Hepatocyte (in vitro differentiated cells): ENCODE data around the gene PELI3.

Source experiments
- CTCF ChIP-seq: fragments of 200-600 bp; sonication (generic); IDR thresholded peaks from 2 replicates; pipeline ENCODE4 v1.5.1; 2016; ENCODE audit warnings: antibody characterized with exemption, mild to moderate bottlenecking; ENCODE audit not compliant: poor library complexity
- EZH2phosphoT487 ChIP-seq: fragments of 200-600 bp; sonication (generic); IDR thresholded peaks from one replicate; pipeline ENCODE4 v1.6.1; 2018; ENCODE audit warnings: antibody characterized with exemption, mild to moderate bottlenecking, low read depth, moderate library complexity; ENCODE audit not compliant: unreplicated experiment, severe bottlenecking

GRCh38 chr11:66454828-66455227 lies 11.9 kb upstream of the PELI3 start:
- TF ChIP-seq CTCF (no peak), EZH2phosphoT487 (no peak)
